Measurements from ENCODE around the gene RSRC2. TPM values are rescaled to one million over a fixed set of nuclear protein-coding genes. Genes with fewer than 3 reads are reported as not detected.

The RSRC2 gene
- total RNA-seq, 1 donor, result 41.9 TPM

DNA sequence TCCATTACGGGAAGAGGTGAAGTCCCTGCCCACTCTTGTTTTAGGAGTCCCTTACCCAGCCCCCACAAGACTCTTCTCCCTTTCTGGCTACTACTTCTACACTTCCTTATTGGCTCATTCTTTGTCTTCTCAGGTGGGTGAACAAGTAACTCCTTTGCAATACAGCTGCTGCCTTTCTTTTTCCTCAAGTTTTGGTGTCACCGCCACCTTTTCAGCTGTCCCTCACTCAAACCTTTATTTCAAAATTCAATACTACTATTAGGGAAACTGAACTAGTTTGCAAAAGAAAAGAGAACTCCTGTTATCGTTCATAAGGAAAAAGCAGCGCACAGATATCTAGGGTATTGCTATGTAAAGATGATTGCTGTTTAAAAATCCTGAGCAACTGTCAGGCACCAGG is 6.1 kb downstream of the RSRC2 start:
- TF ChIP-seq, protein P1, sequence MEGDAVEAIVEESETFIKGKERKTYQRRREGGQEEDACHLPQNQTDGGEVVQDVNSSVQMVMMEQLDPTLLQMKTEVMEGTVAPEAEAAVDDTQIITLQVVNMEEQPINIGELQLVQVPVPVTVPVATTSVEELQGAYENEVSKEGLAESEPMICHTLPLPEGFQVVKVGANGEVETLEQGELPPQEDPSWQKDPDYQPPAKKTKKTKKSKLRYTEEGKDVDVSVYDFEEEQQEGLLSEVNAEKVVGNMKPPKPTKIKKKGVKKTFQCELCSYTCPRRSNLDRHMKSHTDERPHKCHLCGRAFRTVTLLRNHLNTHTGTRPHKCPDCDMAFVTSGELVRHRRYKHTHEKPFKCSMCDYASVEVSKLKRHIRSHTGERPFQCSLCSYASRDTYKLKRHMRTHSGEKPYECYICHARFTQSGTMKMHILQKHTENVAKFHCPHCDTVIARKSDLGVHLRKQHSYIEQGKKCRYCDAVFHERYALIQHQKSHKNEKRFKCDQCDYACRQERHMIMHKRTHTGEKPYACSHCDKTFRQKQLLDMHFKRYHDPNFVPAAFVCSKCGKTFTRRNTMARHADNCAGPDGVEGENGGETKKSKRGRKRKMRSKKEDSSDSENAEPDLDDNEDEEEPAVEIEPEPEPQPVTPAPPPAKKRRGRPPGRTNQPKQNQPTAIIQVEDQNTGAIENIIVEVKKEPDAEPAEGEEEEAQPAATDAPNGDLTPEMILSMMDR (IDR thresholded peaks at IDR 0.05; ENCODE audit: insufficient read depth, low read depth, low read length), result no peak
- H3K4me3 ChIP-seq (ENCODE audit: low read depth, low read length), result no peak overlapping the region
- DNase-seq (ENCODE audit: low read depth), result no peak

DNA sequence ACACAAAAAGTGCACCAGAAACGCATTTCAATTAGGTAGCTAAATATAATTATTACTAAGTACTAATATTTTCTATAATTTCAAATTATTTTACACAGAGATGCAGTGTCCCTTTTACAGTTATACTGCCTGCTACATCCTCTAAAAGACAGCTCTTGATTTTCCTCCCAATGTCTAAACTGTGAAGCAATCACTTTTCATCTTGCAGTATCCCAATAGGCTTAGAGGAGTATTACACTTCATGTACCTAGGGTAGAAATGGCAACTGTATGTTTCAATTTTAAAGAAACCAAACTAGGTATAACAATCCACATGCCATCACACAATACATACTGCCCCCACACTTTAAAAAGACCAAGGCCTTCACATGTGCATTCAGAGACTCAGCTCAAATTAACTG is 7.3 kb downstream of the RSRC2 start:
- DNase-seq (ENCODE audit: low read depth), result no peak
- TF ChIP-seq, protein P1 (IDR thresholded peaks at IDR 0.05; ENCODE audit: insufficient read depth, low read depth, low read length), result no peak
- no peak overlapping the region for H3K4me3 ChIP-seq (ENCODE audit: low read depth, low read length)

DNA sequence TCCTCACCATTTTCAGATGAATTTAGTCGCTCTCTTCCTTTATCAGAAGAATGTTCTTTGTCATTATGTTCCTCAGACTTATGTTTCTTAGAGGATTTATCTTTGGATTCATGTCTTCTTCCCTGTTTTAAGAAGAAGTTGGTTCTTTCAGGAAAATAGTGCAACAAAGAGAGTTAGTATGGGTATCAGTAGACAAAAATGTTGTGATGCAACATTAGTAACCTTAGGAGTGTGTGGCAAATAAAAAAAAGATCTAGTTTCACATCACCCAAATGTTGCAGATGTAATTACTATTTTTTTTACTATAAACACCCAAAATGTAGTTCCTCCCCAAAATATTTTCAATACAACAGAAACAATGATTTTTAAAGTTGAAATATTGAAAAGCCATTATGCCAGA is 7.8 kb downstream of the RSRC2 start:
- H3K4me3 ChIP-seq (ENCODE audit: low read depth, low read length), result no peak overlapping the region
- DNase-seq (ENCODE audit: low read depth), result no peak
- TF ChIP-seq, protein P1 (IDR thresholded peaks at IDR 0.05; ENCODE audit: insufficient read depth, low read depth, low read length), result no peak

DNA sequence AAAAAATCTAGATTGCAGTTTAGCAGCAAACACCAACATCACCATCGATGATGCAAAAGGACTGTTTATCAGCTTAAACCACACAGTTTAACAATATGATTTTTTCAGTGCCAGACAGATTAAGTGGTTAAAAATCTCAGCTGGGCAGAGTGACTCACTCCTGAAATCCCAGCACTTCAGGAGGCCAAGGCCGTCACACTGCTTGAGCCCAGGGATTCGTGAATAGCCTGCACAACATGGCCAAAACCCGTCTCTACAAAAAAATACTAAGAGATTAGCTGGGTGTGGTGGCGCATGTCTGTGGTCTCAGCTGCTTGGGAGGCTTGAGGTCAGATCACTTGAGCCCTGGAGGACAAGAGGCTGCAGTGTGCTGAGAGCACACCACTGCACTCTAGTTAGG is 8.9 kb downstream of the RSRC2 start:
- peak; percentile 99 for DNase-seq (ENCODE audit: low read depth)
- no peak overlapping the region for H3K4me3 ChIP-seq (ENCODE audit: low read depth, low read length)

DNA sequence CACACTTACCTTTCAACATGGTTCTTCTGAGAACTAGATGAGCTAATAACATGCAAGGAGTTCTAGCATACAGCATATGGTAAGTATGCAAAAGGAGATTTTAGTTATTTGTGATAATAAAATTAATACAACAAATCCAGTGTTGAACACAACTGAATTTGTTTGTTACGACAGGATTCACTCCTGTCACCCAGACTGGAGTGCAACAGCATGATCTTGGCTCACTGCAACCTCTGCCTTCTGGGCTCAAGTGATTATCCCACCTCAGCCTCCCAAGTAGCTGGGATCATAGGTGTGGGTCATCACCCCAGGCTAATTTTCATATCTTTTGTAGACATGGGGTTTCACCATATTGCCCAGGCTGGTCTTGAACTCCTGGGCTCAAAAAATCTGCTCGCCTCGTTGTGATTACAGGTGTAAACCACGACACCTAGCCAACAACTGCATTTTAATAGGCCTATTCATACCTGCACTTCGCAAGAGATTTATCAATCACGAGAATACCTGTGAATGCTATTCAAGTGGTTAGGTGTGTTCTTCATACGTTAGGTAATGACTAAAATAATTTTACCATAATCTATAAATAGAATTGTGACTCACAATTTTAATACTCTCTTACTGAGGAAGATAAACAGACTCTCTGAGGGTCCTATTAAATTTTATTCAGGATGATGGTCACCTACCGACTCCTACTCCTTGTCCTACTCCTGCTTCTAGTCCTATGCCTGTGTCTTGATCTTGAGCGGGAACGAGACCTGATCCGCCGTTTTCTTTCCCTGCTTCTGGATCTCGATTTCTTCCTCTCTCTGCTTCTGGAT is 10.0 kb downstream of the RSRC2 start:
- no peak for DNase-seq (ENCODE audit: low read depth)
- TF ChIP-seq, protein P1 (IDR thresholded peaks at IDR 0.05; ENCODE audit: insufficient read depth, low read depth, low read length), result no peak

More for the DNA sequence above, 8.9 kb downstream of the RSRC2 start:
- TF ChIP-seq, protein P1 (IDR thresholded peaks at IDR 0.05; ENCODE audit: insufficient read depth, low read depth, low read length), result no peak

DNA sequence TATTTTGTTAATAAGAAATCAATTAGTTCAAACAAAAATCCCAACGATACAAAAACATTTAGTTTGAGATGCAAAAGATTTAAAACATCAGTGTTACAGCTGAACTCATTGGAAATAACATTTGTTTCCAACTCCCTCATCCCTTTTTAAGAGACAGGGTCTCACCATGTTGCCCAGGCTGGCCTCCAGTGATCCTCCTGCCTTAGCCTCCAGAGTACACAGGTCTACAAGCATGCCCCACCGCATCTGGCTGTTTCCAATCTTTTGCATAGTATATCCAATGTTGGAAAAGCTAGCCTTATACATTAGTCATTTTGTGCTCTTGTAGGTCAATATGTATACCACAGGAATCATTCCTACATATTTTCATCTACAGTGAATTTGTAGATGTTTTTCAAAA is 11.5 kb downstream of the RSRC2 start:
- TF ChIP-seq, protein P1 (IDR thresholded peaks at IDR 0.05; ENCODE audit: insufficient read depth, low read depth, low read length), result no peak
- H3K4me3 ChIP-seq (ENCODE audit: low read depth, low read length), result no peak overlapping the region
- DNase-seq (ENCODE audit: low read depth), result no peak

More for the DNA sequence above, 10.0 kb downstream of the RSRC2 start:
- no peak overlapping the region for H3K4me3 ChIP-seq (ENCODE audit: low read depth, low read length)

Measured in fibroblast of villous mesenchyme (primary cell).